GM21367 (cell line): ENCODE data around the gene ASTN2.
A peak's percentile ranks its signal among the peaks of the same experiment; 100 is the strongest.

Experiments
- ATAC-seq: cut with Tn5 transposase; IDR thresholded peaks from one replicate; pipeline ENCODE4 v1.9.1; 2021; ENCODE audit not compliant: unreplicated experiment

ASTN2 gene

GRCh38 chr9:116451500-116452115, 963.2 kb downstream of the ASTN2 start:
- no peak for ATAC-seq

- ATAC-seq: peak; percentile 90
These were observed 964.3 kb downstream of the ASTN2 start for GRCh38 chr9:116450378-116451139.

- ATAC-seq: no peak
These were observed 964.9 kb downstream of the ASTN2 start for GRCh38 chr9:116449949-116450348.

- no peak for ATAC-seq
These were observed 966.4 kb downstream of the ASTN2 start for GRCh38 chr9:116448431-116448830.

GRCh38 chr9:116447934-116448333, 966.9 kb downstream of the ASTN2 start:
- ATAC-seq: no peak

GRCh38 chr9:116442528-116442927, 972.3 kb downstream of the ASTN2 start:
- ATAC-seq: no peak

GRCh38 chr9:116437411-116438370, 977.2 kb downstream of the ASTN2 start:
- ATAC-seq: no peak

- no peak for ATAC-seq
These were observed 978.7 kb downstream of the ASTN2 start for GRCh38 chr9:116436121-116436520.

- ATAC-seq: no peak
These were observed 979.2 kb downstream of the ASTN2 start for GRCh38 chr9:116435706-116436105.

GRCh38 chr9:116434314-116434713, 980.5 kb downstream of the ASTN2 start:
- no peak for ATAC-seq

- no peak for ATAC-seq
These were observed 982.8 kb downstream of the ASTN2 start for GRCh38 chr9:116432051-116432450.

GRCh38 chr9:116430849-116431248, 984.0 kb downstream of the ASTN2 start:
- ATAC-seq: no peak

- no peak for ATAC-seq
These were observed 989.6 kb downstream of the ASTN2 start for GRCh38 chr9:116425244-116425643.

- no peak for ATAC-seq
These were observed 991.7 kb downstream of the ASTN2 start for GRCh38 chr9:116423149-116423548.

- ATAC-seq: no peak
These were observed 992.5 kb downstream of the ASTN2 start for GRCh38 chr9:116422119-116422979.

- ATAC-seq: no peak
These were observed 993.8 kb downstream of the ASTN2 start for GRCh38 chr9:116420993-116421538.

- no peak for ATAC-seq
These were observed 995.7 kb downstream of the ASTN2 start for GRCh38 chr9:116419181-116419580.

- no peak for ATAC-seq
These were observed 997.4 kb downstream of the ASTN2 start for GRCh38 chr9:116417464-116417863.

GRCh38 chr9:116416421-116416820, 998.4 kb downstream of the ASTN2 start:
- ATAC-seq: no peak

- ATAC-seq: no peak
These were observed 1000.5 kb downstream of the ASTN2 start for GRCh38 chr9:116414374-116414773.
